IMR-90 (cell line): Measurements from ENCODE around the gene EXO1. TPM values are rescaled to one million over a fixed set of nuclear protein-coding genes. Genes with fewer than 3 reads are reported as not detected.

Experiments
- ATAC-seq: fragments of 200-7000 bp; cut with Tn5 transposase; 2 replicates; pipeline ENCODE4 v1.9.1; 2020; ENCODE audit warnings: low read depth, mild to moderate bottlenecking, moderate library complexity
- BruUV-seq: library from RNA; stranded (reverse); fragments of 400-500 nt; replicated peaks from 2 replicates; lab custom pipeline; 2021; lab: Mats Ljungman, UMichigan
- CTCF ChIA-PET: fragments of 300-600 bp; formaldehyde crosslinking; extraction: SDS; loops from one replicate; lab custom pipeline; 2021; ENCODE audit warnings: antibody characterized with exemption; lab: Yijun Ruan, JAX
- POLR2A ChIA-PET: fragments of 300-600 bp; sonication (Branson Sonifier 250); formaldehyde crosslinking; loops from one replicate; lab custom pipeline; 2022; ENCODE audit warnings: antibody characterized with exemption; ENCODE audit not compliant: unreplicated experiment; lab: Charles Lee
- DNase-seq: peaks from one replicate; pipeline ENCODE4 v3.0.0; 2013
- H2AFZ ChIP-seq: replicated peaks from 2 replicates; pipeline ENCODE3; 2013; ENCODE audit warnings: low read length, mild to moderate bottlenecking; ENCODE audit not compliant: poor library complexity
- H2AK5ac ChIP-seq: 2 replicates; pipeline ENCODE4 v1.6.1; 2013; ENCODE audit warnings: low read depth, low read length, inconsistent platforms
- H2AK9ac ChIP-seq: replicated peaks from 2 replicates; pipeline ENCODE3; 2013; ENCODE audit warnings: mild to moderate bottlenecking, low read depth, low read length, moderate library complexity; ENCODE audit not compliant: poor library complexity
- H2BK120ac ChIP-seq: 2 replicates; pipeline ENCODE4 v1.6.1; 2013; ENCODE audit warnings: low read depth, low read length, inconsistent platforms
- H2BK15ac ChIP-seq: 3 replicates; pipeline ENCODE4 v1.6.1; 2013; ENCODE audit warnings: low read depth, low read length, inconsistent platforms
- H2BK20ac ChIP-seq: 2 replicates; pipeline ENCODE4 v1.6.1; 2013; ENCODE audit warnings: low read depth, mild to moderate bottlenecking, inconsistent platforms, low read length, moderate library complexity
- H2BK5ac ChIP-seq: 2 replicates; pipeline ENCODE4 v1.6.1; 2013; ENCODE audit warnings: mild to moderate bottlenecking, low read depth, low read length, inconsistent platforms; ENCODE audit not compliant: poor library complexity, severe bottlenecking
- H3K14ac ChIP-seq: replicated peaks from 2 replicates; pipeline ENCODE4 v1.6.1; 2013; ENCODE audit warnings: low read depth, low read length, inconsistent platforms
- H3K18ac ChIP-seq: 2 replicates; pipeline ENCODE4 v1.6.1; 2013; ENCODE audit warnings: low read depth, low read length, control low read depth
- H3K23ac ChIP-seq: 2 replicates; pipeline ENCODE4 v1.6.1; 2013; ENCODE audit warnings: low read depth, low read length, inconsistent platforms
- H3K27ac ChIP-seq: 2 replicates; pipeline ENCODE4 v1.5.1; 2013; ENCODE audit warnings: mild to moderate bottlenecking, control low read depth, low read length; ENCODE audit not compliant: insufficient read depth
- H3K27me3 ChIP-seq: 2 replicates; pipeline ENCODE4 v1.6.1; 2013; ENCODE audit warnings: low read length; ENCODE audit not compliant: control insufficient read depth, insufficient read depth
- H3K36me3 ChIP-seq: 2 replicates; pipeline ENCODE4 v1.6.1; 2013; ENCODE audit warnings: low read length, mixed read lengths; ENCODE audit not compliant: control insufficient read depth, insufficient read depth
- H3K4ac ChIP-seq: 2 replicates; pipeline ENCODE4 v1.6.1; 2013; ENCODE audit warnings: low read depth, low read length, inconsistent platforms
- H3K4me1 ChIP-seq: 2 replicates; pipeline ENCODE4 v1.6.1; 2013; ENCODE audit warnings: low read length, mixed read lengths; ENCODE audit not compliant: control insufficient read depth, insufficient read depth
- H3K4me2 ChIP-seq: 2 replicates; pipeline ENCODE4 v1.6.1; 2013; ENCODE audit warnings: low read depth, mild to moderate bottlenecking, control low read depth, low read length, moderate library complexity
- H3K4me3 ChIP-seq: 2 replicates; pipeline ENCODE4 v1.5.1; 2013; ENCODE audit warnings: low read depth, mild to moderate bottlenecking, control low read depth, low read length, moderate library complexity; ENCODE audit not compliant: insufficient read depth
- H3K56ac ChIP-seq: 2 replicates; pipeline ENCODE4 v1.6.1; 2013; ENCODE audit warnings: low read length, inconsistent platforms; ENCODE audit not compliant: insufficient read depth; ENCODE audit errors: extremely low read depth
- H3K79me1 ChIP-seq, 2 experiments: 2 replicates each; pipeline ENCODE4 v1.6.1; 2013; ENCODE audit warnings: low read length in 2 of 2, inconsistent platforms in 1 of 2, low read depth in 1 of 2
- H3K9ac ChIP-seq: 2 replicates; pipeline ENCODE4 v1.6.1; 2013; ENCODE audit warnings: low read depth, low read length, control low read depth
- H3K9me1 ChIP-seq: 2 replicates; pipeline ENCODE4 v1.6.1; 2013; ENCODE audit warnings: low read length, inconsistent platforms; ENCODE audit not compliant: insufficient read depth
- H3K9me3 ChIP-seq: 2 replicates; pipeline ENCODE4 v1.6.1; 2013; ENCODE audit warnings: low read length; ENCODE audit not compliant: control insufficient read depth, insufficient read depth
- H4K20me1 ChIP-seq: 2 replicates; pipeline ENCODE4 v1.6.1; 2013; ENCODE audit warnings: low read length, inconsistent platforms; ENCODE audit not compliant: insufficient read depth
- H4K5ac ChIP-seq: 2 replicates; pipeline ENCODE4 v1.6.1; 2013; ENCODE audit warnings: mild to moderate bottlenecking, low read depth, low read length, control low read depth
- H4K8ac ChIP-seq, 2 experiments: 2 replicates each; pipeline ENCODE4 v1.6.1; 2013; ENCODE audit warnings: low read depth in 2 of 2, low read length in 2 of 2, control low read depth in 1 of 2, inconsistent platforms in 1 of 2
- H4K91ac ChIP-seq: 2 replicates; pipeline ENCODE4 v1.6.1; 2013; ENCODE audit warnings: low read depth, low read length, inconsistent platforms; ENCODE audit not compliant: insufficient read depth
- BHLHE40 ChIP-seq: fragments of 150-350 bp; IDR thresholded peaks from 2 replicates; pipeline ENCODE4 v1.6.1; 2016; ENCODE audit warnings: mild to moderate bottlenecking, low read depth, low read length
- ELK1 ChIP-seq: fragments of 150-350 bp; IDR thresholded peaks from 2 replicates; pipeline ENCODE4 v1.6.1; 2016; ENCODE audit warnings: low read depth, mild to moderate bottlenecking, low read length, moderate library complexity, borderline replicate concordance
- MAZ ChIP-seq: IDR thresholded peaks from 2 replicates; pipeline ENCODE4 v1.6.1; 2012; ENCODE audit warnings: low read depth, mild to moderate bottlenecking, low read length, improper control_type of control experiment, moderate library complexity, borderline replicate concordance
- RAD21 ChIP-seq: IDR thresholded peaks from 2 replicates; pipeline ENCODE4 v1.6.1; 2012; ENCODE audit warnings: low read length, improper control_type of control experiment
- RCOR1 ChIP-seq: IDR thresholded peaks from 2 replicates; pipeline ENCODE4 v1.6.1; 2012; ENCODE audit warnings: mild to moderate bottlenecking, low read length, improper control_type of control experiment; ENCODE audit not compliant: insufficient replicate concordance
- SMC3 ChIP-seq: fragments of 150-350 bp; IDR thresholded peaks from 2 replicates; pipeline ENCODE4 v1.6.1; 2016; ENCODE audit warnings: low read depth, mild to moderate bottlenecking, antibody characterized with exemption, low read length, moderate library complexity
- USF2 ChIP-seq: fragments of 150-350 bp; IDR thresholded peaks from 2 replicates; pipeline ENCODE4 v1.6.1; 2017; ENCODE audit warnings: mild to moderate bottlenecking, antibody characterized with exemption, low read length, low read depth
- WGBS, 2 experiments: methylation state at CpG; one replicate each; pipeline versions ENCODE4 v1.1.5 to v1.1.7; 2013; ENCODE audit warnings: missing lambda C conversion rate in 2 of 2; ENCODE audit not compliant: insufficient read length in 1 of 2; ENCODE audit errors: extremely low coverage in 2 of 2; 5-methylcytosine and 5-hydroxymethylcytosine counted together
- dilution Hi-C: fragments of 300-500 bp; cut with HindIII; formaldehyde crosslinking; loops from one replicate; pipeline ENCODE4 v1.14.3; 2018; ENCODE audit warnings: low sequenced_read_pairs; ENCODE audit not compliant: unreplicated experiment
- in situ Hi-C: fragments of 300-500 bp; cut with MboI; formaldehyde crosslinking; loops from 3 replicates; pipeline ENCODE4 v1.14.3; 2019; ENCODE audit warnings: low sequenced_read_pairs, inconsistent platforms, mixed read lengths
- intact Hi-C: fragments of 100-400 bp; cut with micrococcal nuclease; formaldehyde crosslinking; loops from 2 replicates; pipeline ENCODE4 v1.10.0; 2022
- polyA plus RNA-seq, 3 experiments: library from polyadenylated mRNA; depleted of rRNA; stranded (reverse); fragments of >200 nt; gene quantifications; 2 replicates each; pipeline ENCODE4 v1.2.3, GENCODE V29; 2012; ENCODE audit warnings: low replicate concordance in 1 of 3
- total RNA-seq: library from RNA; depleted of rRNA; stranded (reverse); fragments of >200 nt; gene quantifications from 2 replicates; pipeline ENCODE4 v1.2.3, GENCODE V29; 2012

EXO1 gene
- total and polyA plus RNA-seq, 2 of the 4 experiments (the other 2 are of a cell fraction): 5.1 to 12.9 TPM

- H2BK5ac ChIP-seq: no peak overlapping the region
- no peaks in the 10 kb centered on the region for H3K27me3 ChIP-seq
- no peak overlapping the region for H3K9ac ChIP-seq
- no peaks in the 10 kb centered on the region for H3K79me1 ChIP-seq
- in situ Hi-C loops (no loop called here), intact Hi-C loops (no loop called here), dilution Hi-C loops (no loop called here)
- peak overlapping the region; percentile 14; the same call in 1 of the 3 replicates for H2BK15ac ChIP-seq
- TF ChIP-seq ELK1: no peak
- TF ChIP-seq USF2: no peak
- no peak for TF ChIP-seq SMC3
- TF ChIP-seq RAD21: no peak
- TF ChIP-seq BHLHE40: no peak
- TF ChIP-seq MAZ: no peak
- no peak for TF ChIP-seq RCOR1
- H3K56ac ChIP-seq: no peak overlapping the region
- ChIA-PET POLR2A (no interaction called here), CTCF (interaction anchor here (1.0 kb wide), 1 partner anchor 438 kb away, joined by 3 read pairs; no protein-coding TSS in a partner anchor)
- H2AFZ ChIP-seq: no peak overlapping the region
- peak overlapping the region; percentile 48 for H2BK20ac ChIP-seq
- 0 out of 2 replicates have a peak overlapping the region, but pooled peaks have one; percentile 9 for H3K18ac ChIP-seq
- no peak overlapping the region; the same call in 1 of the 2 replicates for H4K5ac ChIP-seq
- no peak overlapping the region for H3K14ac ChIP-seq
- peaks cover 14% of the 10 kb centered on the region for H3K4me1 ChIP-seq
- peaks cover 7% of the 10 kb centered on the region for H3K9me1 ChIP-seq
- H2BK120ac ChIP-seq: peak overlapping the region; percentile 47
- no peak overlapping the region for H3K27ac ChIP-seq
- no peak overlapping the region for H4K8ac ChIP-seq
- H3K36me3 ChIP-seq: no peaks in the 10 kb centered on the region
- H3K4ac ChIP-seq: peak overlapping the region; percentile 47; the same call in 1 of the 2 replicates
- 0 out of 2 replicates have a peak overlapping the region, but pooled peaks have one; percentile 43 for H2AK5ac ChIP-seq
- H4K20me1 ChIP-seq: peaks cover 2% of the 10 kb centered on the region; the same call in 1 of the 2 replicates
- H2AK9ac ChIP-seq: no peak overlapping the region
- H3K9me3 ChIP-seq: no peaks in the 10 kb centered on the region
- DNase-seq (no peak), ATAC-seq (no peak)
- no peak overlapping the region for H3K4me3 ChIP-seq
- H4K91ac ChIP-seq: peak overlapping the region; percentile 62; the same call in 1 of the 2 replicates
- H3K23ac ChIP-seq: no peak overlapping the region
- H3K4me2 ChIP-seq: no peak overlapping the region
- WGBS, 2 experiments: no CpG with 5 or more reads among the region's 6 CpGs
- BruUV-seq: no TSS peak
Measured at GRCh38 chr1:241840164-241840563, 7.8 kb upstream of the EXO1 start.
